ENCODE results near the gene DEFB113.

DEFB113 gene

DNA sequence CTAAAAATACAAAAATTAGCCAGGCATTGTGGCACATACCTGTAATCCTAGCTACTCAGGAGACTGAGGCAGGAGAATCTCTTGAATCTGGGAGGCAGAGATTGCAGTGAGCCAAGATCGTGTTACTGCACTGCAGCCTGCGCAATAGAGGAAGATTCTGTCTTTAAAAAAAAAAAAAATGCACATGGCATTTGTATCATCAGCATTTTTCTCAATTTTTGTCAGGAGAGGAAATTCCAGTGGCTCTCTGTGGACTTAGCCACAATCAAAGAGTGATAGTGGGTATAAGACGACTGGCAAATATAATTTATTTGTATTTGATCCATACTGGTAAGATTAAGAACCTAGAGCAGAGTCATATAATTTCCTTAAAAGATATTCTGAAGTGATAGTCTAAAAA, 34.0 kb downstream of the DEFB113 start:
- no peak for DNase-seq (ENCODE audit: low spot score)

DNA sequence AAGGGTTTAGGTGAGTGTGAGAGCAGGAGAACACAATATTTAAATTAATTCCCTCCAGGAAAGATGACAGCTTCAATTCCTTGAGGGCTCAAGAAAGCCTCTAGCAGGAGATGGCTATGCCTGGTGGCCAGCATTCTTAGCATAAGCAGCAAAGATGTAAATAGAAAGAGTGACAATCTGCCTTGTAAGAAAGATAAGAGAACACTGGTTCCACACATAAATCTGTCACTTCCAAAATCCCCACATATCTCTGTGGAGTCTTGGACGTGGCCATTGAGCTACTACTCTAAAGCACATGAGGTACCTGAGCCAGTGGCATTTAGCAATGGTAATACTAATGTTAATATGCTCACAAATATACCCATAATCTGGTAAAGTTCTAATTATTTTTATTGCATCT, 34.7 kb downstream of the DEFB113 start:
- no peak for DNase-seq (ENCODE audit: low spot score)

DNA sequence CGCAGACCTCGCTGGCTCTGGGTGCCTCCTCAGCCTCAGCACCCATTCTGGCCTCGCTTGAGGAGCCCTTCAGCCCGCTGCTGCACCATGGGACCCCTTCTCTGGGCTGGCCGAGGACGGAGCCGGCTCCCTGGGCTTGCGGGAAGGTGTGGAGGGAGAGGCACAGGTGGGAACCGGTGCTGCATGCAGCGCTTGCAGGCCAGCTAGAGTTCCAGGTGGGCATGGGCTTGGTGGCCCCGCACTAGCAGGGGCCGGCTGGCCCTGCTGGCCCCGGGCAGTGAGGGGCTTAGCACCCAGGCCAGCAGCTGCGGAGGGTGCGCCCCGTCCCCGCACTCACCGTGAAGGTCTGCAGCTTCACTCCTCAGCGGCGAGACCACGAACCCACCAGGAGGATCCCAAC, 35.9 kb downstream of the DEFB113 start:
- no peak for DNase-seq (ENCODE audit: low spot score)

DNA sequence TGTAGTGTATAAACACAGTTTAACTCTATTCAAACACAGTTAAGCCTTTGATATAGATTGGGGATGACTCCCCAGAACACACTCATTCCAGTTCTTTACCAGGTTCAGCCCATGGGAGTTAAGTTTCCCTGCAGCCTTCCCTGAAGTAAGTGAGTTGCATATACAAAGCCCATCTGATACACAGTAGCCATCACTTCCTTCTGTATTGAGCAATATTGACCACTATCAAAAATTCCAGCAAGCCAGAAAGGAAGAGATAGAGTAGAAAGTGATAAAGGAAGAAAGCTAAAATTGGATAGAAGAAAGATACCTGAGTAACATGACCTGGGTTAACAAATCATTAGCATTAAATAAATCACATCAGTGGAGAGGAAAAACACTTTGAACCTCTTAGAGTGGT, 40.1 kb downstream of the DEFB113 start:
- DNase-seq (ENCODE audit: low spot score): no peak

DNA sequence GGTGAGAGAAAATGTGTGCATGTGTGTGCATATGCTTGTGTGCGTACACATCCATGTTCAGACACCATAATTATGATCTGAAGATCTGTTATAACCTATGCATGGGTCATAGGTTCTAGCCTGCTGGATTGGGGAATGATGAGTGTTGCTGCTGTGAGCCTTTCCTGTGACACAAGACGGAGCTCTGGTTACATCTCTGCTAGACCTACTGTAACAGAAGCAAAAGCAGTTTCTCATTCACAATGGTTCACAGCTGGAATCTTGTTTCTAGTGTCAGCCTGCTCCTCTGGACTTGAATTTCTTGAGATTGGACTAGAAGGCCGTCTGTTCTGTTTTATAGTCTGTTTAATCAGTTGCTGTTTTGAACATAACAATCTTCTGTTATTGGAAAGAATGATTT, 45.6 kb downstream of the DEFB113 start:
- DNase-seq (ENCODE audit: low spot score): no peak

- DNase-seq (ENCODE audit: low spot score): no peak
Observed at GRCh38 chr6:49919935-49920644, 49.3 kb downstream of the DEFB113 start.

DNA sequence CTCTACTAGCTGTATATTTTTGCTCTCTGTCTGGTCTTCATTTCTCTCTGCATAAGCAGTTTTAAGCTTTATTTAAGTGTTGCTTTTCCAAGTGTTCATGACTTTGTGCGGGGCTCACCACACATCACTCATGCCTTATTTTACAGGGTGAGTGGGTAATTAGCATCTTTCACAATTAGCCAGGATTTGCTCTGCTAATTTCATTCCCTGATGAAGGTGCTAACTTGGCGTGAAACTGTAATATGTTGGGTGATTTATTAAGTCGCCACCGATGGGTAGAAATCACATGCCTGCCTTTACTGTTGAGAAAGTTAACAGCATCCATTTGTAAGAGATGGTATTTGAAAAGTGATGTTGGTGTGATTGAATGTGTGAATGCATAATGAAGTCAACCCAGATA, 50.2 kb downstream of the DEFB113 start:
- no peak for DNase-seq (ENCODE audit: low spot score)

- DNase-seq (ENCODE audit: low spot score): no peak
Observed at GRCh38 chr6:49918787-49919186, 50.6 kb downstream of the DEFB113 start.
